GM21447 (cell line): ENCODE results near the gene STK31.
"Not testable (repeated sequence)": the region's sequence is repeated elsewhere in the genome, so short reads cannot be mapped to it uniquely, and the experiment has no call there.

Experiments used
- ATAC-seq: cut with Tn5 transposase; IDR thresholded peaks from one replicate; pipeline ENCODE4 v1.9.1; 2021; ENCODE audit not compliant: unreplicated experiment

Gene STK31

GRCh38 chr7:23710000-23710399, at the start of gene STK31:
Gene STK31, plus strand, starts transcription at chr7:23710219. Its CDS starts 67 bp downstream, at chr7:23710286.
- no peak for ATAC-seq

- no peak for ATAC-seq
Observed at GRCh38 chr7:23661385-23661784, 48.6 kb upstream of the STK31 start.

DNA sequence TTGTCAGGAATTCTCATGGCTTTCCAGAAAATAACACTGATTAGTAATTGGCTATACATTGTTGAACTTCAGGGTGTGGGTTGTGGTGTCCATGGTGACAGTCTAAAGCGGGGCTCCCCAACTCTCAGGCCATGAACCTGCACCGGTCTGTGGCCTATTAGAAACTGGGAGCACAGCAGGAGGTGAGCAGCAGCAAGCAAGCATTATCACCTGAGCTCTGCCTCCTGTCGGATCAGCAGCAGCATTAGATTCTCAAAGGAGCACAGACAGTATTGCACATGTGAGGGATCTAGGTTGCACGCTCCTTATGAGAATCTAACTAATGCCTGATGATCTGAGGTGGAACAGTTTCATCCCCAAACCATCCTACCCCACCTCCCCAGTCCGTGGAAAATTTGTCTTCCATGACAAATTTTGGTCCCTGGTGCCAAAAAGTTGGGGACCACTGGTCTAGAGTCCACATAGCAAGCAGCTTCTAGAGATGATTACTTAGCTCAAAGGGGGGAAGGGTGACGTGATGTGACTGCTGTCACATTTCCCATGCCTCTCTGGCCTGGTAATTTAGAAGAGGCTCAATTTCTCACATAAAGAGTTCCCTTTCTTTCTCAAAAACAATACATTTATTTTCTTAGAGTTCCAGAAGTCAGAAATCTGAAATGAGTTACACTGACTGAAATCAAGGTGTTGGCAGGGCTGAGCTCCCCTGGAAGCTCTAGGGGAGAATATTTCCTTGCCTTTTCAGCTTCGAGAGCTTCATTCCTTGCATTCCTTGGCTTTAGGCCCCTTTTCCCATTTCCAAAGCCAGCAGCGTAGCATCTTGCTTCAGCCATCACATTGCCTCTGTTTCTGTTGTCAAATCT, 47.7 kb upstream of the STK31 start:
- no peak for ATAC-seq

GRCh38 chr7:23662984-23663313, 47.1 kb upstream of the STK31 start:
- ATAC-seq: no peak

GRCh38 chr7:23664122-23664521, 45.9 kb upstream of the STK31 start:
- ATAC-seq: no peak

DNA sequence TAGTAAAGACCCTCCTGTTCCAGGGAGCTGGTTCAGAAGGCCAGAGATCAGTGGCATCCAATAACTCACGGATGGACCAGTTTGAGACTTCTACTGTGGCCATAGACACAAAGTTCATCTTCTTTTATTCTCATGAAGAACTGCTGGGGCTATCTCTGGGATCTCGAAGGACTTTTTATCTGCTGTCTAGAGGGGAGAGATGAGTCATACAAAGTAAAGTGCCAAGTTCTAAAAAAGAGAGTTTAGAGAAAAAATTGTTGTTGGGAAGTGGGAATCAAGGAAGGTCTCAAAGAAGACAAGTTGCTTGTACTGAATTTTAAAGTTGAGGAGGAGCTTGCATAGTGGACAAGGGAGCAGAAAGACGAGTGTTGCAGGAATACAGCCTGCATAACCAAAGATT, 38.0 kb upstream of the STK31 start:
- no peak for ATAC-seq

GRCh38 chr7:23679898-23680413, 30.1 kb upstream of the STK31 start, which contains the start of gene FAM221A:
Gene FAM221A, plus strand, starts transcription at chr7:23680199. Its CDS starts 20 bp downstream, at chr7:23680219.
- peak; percentile 82 for ATAC-seq

DNA sequence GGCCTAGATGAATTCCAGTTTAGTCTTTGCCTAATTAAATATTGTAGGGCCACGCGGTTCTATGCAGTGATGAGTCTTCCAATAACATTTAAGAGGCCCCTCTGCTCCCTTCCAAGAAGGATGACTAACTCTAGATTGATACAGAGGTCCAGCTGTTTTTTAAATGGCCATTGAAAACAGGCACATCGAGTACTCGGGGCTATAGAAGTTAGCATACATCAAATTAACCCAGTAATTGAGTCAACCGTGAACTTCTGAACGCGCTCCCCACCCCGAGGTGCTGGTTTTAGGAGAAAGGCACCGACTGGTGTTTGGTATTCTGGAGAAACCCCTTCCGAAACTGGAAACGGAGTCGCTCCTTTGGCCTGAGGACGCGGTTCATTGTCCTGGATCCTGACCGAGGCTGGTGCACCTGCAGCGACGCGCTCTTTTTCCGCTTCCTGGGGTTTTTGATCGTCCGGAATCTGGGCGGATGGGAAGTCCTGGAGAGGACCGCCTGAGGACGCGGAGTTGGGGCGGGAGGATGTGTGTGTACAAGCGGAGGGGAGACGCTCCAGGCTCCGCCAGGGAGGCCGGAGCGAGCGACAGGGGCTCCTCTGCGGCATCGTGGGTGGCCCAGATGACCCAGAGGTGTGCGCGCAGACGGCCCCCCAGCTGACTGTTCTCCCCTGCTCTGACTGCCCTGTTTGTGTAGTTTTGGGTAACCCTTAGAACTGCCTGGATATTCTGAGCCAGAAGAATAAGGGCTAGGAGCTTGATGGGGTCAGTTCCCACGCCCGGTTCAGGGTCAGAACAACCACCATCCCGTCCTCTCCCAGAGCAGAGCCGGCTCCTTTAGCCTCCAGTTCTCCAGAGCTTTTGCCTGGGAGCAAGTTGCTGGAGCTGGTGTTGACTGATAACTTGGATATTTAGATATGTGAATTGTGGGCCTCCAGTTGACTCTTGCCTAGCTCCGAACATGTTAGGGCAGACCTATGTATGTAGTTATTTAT, 29.3 kb upstream of the STK31 start:
- ATAC-seq: peak; percentile 45

DNA sequence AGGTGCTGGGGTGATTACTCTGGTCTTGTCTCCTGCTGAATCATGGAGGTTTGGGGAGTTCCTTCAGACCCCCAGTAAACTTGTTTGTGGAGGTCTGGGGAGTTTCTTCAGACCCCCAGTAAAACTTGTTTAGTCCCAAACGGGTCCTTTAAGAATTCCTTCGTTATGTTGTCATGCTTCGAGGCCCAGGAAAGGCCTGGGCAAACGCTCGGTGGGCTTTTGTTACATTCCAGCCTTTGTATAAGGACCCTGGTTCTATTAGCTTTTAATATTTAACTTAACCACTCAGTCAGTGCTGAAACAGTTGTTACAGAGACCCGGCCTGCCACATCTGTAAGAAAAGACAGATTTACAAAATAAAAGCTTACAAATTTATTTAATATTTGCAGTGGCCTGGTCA, 26.0 kb upstream of the STK31 start:
- not testable (repeated sequence) for ATAC-seq

DNA sequence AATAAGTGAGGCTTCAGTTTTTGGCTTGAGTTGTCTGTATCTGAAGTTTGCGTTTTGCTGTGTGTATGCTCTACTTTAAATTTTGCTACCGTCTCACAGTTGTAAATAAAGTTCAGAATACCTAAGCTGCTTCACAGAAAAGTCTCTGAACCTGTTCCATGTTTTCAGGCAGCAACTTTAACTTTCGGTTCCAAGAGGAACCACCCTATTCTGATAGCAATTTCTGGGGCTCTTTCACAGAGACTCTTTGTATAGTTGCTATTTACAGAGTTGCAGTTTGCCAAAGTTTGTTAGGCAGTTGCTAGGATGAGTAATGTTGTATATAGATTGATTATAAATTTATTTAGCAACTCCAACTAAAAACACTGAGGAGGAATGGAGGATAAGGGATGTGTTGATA, 24.3 kb upstream of the STK31 start:
- ATAC-seq: no peak

DNA sequence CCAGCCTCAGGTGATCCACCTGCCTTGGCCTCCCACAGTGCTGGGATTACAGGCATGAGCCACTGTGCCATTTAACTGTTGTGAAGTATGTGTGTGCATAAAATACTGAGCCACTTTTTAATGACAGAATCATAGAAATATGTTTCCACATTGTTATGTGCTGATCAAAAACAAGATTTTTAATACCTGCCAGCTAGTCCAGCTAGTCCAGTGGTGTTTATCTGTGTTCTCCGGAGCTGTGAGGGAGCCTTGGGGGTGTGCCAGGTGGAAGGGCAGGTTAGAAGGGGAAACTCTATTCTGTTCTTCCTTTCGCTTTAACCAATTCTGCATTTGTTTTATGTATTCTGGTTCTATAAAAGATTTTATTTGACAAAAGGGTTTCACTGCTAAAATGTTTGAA, 23.0 kb upstream of the STK31 start:
- no peak for ATAC-seq

DNA sequence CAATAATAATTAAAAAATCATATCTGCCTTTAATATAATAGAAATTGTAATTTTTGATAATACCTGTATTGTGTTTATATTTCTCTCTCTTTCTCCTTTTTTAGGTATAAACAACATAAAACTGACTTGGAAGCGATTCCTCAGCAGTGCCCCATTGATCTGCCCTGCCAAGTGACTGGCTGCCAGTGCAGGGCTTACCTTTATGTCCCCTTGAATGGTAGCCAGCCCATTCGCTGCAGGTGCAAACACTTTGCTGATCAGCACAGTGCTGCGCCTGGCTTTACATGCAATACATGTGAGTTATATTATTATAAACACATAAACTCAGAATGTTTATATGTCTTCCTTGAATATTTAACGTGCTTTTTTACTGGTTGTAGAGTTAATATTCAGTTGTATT, 20.9 kb upstream of the STK31 start:
- ATAC-seq: no peak

DNA sequence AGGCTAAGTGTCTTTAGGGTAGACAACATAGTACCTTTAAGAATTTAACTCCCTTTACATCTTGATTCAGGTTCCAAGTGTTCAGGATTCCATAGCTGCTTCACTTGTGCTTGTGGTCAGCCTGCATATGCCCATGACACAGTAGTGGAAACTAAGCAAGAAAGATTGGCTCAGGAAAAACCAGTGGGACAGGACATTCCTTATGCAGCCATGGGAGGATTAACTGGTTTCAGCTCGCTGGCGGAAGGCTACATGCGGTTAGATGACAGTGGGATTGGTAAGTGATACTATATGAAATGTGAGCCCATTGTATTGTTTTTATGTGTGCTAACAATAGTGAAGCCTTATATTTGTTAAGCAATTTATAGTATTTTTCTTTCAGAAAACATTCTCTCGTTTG, 18.7 kb upstream of the STK31 start:
- no peak for ATAC-seq

GRCh38 chr7:23693224-23693623, 16.8 kb upstream of the STK31 start:
- no peak for ATAC-seq

- ATAC-seq: no peak
Observed at GRCh38 chr7:23696916-23697441, 13.0 kb upstream of the STK31 start.

DNA sequence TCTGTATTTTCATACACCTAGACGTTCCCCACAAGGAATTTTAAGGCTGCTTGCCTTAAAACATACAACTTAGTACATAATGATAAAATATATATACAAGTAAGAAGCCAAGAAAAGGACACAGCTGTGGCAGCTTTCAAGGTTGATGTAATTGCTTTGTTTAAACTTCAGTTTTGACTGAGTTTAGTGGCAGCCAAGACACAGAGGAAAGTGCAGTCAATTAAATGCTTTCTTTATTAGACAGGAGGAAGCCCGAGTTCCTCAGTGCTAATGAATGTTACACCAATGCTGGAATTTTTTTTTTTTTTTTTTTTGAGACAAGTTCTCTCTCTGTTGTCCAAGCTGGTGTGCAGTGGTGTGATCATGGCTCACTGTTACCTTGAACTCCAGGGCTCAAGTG, 11.2 kb upstream of the STK31 start:
- no peak for ATAC-seq

DNA sequence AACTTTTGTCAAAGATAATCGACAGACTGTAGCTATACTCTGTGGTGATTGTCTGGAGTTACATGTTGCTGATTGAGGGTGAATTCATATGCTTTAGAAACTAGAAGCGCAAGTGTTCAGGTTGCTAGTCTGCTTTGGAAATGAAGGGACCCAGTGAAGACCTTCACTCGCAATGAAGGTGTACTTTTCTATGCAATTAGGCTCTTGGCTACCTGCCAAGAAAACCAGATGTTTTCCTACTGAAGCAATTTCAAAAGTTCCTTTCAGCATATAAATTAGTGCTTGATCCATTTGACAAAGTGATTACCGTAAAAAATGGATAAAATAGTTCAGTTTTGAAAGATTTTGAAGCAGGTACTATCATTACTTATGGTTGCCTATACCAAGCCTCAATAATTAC, 10.0 kb upstream of the STK31 start:
- no peak for ATAC-seq

DNA sequence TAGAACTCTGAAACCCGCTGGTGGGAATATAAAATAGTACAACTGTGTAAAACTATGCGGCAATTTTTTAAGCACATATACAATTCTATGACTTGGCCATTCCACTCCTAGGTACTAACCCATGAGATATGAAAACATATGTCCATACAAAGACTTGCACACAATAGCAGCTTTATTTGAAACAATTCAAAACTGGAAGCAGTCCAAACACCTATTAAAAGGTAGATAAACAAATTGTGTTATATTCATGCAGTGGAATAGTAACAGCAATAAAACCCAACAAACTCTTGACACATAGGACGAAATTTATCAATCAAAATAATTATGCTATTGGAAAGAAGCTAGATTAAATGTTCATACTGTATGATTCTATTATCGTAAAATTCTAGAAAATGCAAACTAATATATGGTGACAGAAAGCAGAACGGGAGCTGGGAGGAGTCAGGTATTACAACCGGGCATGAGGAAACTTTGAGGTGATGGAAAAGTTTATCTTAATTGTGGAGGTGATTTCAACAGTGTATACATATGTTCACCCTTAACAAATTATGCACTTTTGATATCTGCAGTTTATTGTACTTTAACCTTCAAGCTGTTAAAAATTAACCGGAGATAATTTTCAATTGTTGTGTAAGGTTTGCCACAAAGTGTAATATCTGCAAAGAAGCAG, 803 bp upstream of the STK31 start:
- no peak for ATAC-seq

- no peak for ATAC-seq
Observed at GRCh38 chr7:23712368-23713284, 2.6 kb downstream of the STK31 start.
